Panc1 (cell line): ENCODE measurements around the gene ZNF775. TPM values are rescaled to one million over a fixed set of nuclear protein-coding genes. Genes with fewer than 3 reads are reported as not detected.
A peak's percentile ranks its signal among the peaks of the same experiment; 100 is the strongest.

ENCODE experiments used
- ATAC-seq: fragments of 200-7000 bp; cut with Tn5 transposase; 2 replicates; pipeline ENCODE4 v1.9.1; 2020; ENCODE audit warnings: mild to moderate bottlenecking, moderate library complexity
- BruUV-seq: library from RNA; stranded (reverse); fragments of 400-500 nt; replicated peaks from 2 replicates; lab custom pipeline; 2021; lab: Mats Ljungman, UMichigan
- CTCF ChIA-PET: fragments of 300-600 bp; sonication (Branson Sonifier 250); formaldehyde crosslinking; loops from one replicate; lab custom pipeline; 2022; ENCODE audit warnings: antibody characterized with exemption; lab: Charles Lee
- POLR2A ChIA-PET: fragments of 300-600 bp; sonication (Branson Sonifier 250); formaldehyde crosslinking; loops from one replicate; lab custom pipeline; 2022; ENCODE audit warnings: antibody characterized with exemption; lab: Charles Lee
- DNase-seq: peaks from one replicate; pipeline ENCODE4 v3.0.0-alpha.2; 2010; ENCODE audit warnings: low read depth, low spot score
- H3K27ac ChIP-seq: 2 replicates; pipeline ENCODE4 v1.5.1; 2011; ENCODE audit warnings: mild to moderate bottlenecking, low read length, inconsistent platforms
- H3K27me3 ChIP-seq: fragments of 200-500 bp; sonication (Bioruptor generic); 2 replicates; pipeline ENCODE4 v1.6.0; 2014; ENCODE audit warnings: low read length, inconsistent platforms; ENCODE audit not compliant: control insufficient read depth, insufficient read depth
- H3K36me3 ChIP-seq: fragments of 200-500 bp; sonication (Bioruptor generic); 2 replicates; pipeline ENCODE4 v1.5.1; 2014; ENCODE audit warnings: inconsistent platforms, mild to moderate bottlenecking, low read length, moderate library complexity; ENCODE audit not compliant: control insufficient read depth, insufficient read depth
- H3K4me1 ChIP-seq: 2 replicates; pipeline ENCODE4 v1.5.1; 2011; ENCODE audit warnings: inconsistent platforms, mild to moderate bottlenecking, low read length, moderate library complexity; ENCODE audit not compliant: control insufficient read depth, insufficient read depth
- H3K4me3 ChIP-seq, 2 experiments: 2 replicates each; pipeline ENCODE4 v1.5.1; 2011 to 2012; ENCODE audit warnings: low read depth in 2 of 2, low read length in 2 of 2, mild to moderate bottlenecking in 2 of 2, inconsistent platforms in 1 of 2, moderate library complexity in 1 of 2
- H3K9me3 ChIP-seq: fragments of 200-500 bp; sonication (Bioruptor generic); 2 replicates; pipeline ENCODE4 v1.5.1; 2014; ENCODE audit warnings: low read depth, mild to moderate bottlenecking, inconsistent platforms, low read length, moderate library complexity; ENCODE audit not compliant: control insufficient read depth, insufficient read depth
- CTCF ChIP-seq: fragments of 450-650 bp; IDR thresholded peaks from 2 replicates; pipeline ENCODE4 v1.5.1; 2017; ENCODE audit warnings: mild to moderate bottlenecking
- POLR2AphosphoS5 ChIP-seq: IDR thresholded peaks from 2 replicates; pipeline ENCODE4 v1.6.1; 2012; ENCODE audit warnings: mild to moderate bottlenecking, low read depth, low read length, moderate library complexity
- REST ChIP-seq, 2 experiments: IDR thresholded peaks; 2 replicates each; pipeline ENCODE4 v1.6.1; 2011 to 2012; ENCODE audit warnings: low read depth in 2 of 2, control low read depth in 1 of 2, low read length in 1 of 2, mild to moderate bottlenecking in 1 of 2, moderate library complexity in 1 of 2; ENCODE audit not compliant: insufficient read depth in 1 of 2
- SIN3A ChIP-seq: IDR thresholded peaks from 2 replicates; pipeline ENCODE4 v1.6.1; 2012; ENCODE audit warnings: low read depth, mild to moderate bottlenecking, low read length, moderate library complexity, borderline replicate concordance; ENCODE audit not compliant: insufficient read depth
- TCF7L2 ChIP-seq: IDR thresholded peaks from 2 replicates; pipeline ENCODE4 v1.6.1; 2011; ENCODE audit warnings: mild to moderate bottlenecking, low read depth, low read length, inconsistent platforms
- in situ Hi-C: cut with HindIII; loops from 2 replicates; pipeline ENCODE4 v1.10.0; 2016; ENCODE audit warnings: low sequenced_read_pairs, low pct_unique_long_range_greater_than_20kb
- intact Hi-C: fragments of 100-400 bp; cut with micrococcal nuclease; formaldehyde crosslinking; loops from one replicate; pipeline ENCODE4 v1.10.0; 2022; ENCODE audit not compliant: unreplicated experiment
- total RNA-seq: library from RNA; stranded (reverse); gene quantifications from one replicate; pipeline ENCODE4 v1.2.1, GENCODE V29; 2021; ENCODE audit not compliant: unreplicated experiment

Gene ZNF775
- total RNA-seq, 1 experiment from 2014 or later: 14.7 TPM

GRCh38 chr7:150400788-150401423 is 21.8 kb downstream of the ZNF775 start:
- in situ Hi-C loops: no loop called here

GRCh38 chr7:150401424-150401790 is 22.3 kb downstream of the ZNF775 start:
- H3K36me3 ChIP-seq: no peaks in the 10 kb centered on the region
- H3K9me3 ChIP-seq: no peaks in the 10 kb centered on the region
- H3K27me3 ChIP-seq: no peaks in the 10 kb centered on the region
- DNase-seq (no peak), ATAC-seq (no peak)
- H3K27ac ChIP-seq: peak overlapping the region; percentile 44; the same call in 1 of the 2 replicates
- TF ChIP-seq SIN3A (no peak), POLR2AphosphoS5 (no peak), REST (IDR thresholded peaks at IDR 0.05; ENCODE audit: insufficient read depth in 1 of 2, low read depth in 2 of 2, low read length in 1 of 2) (no peak), CTCF (no peak), TCF7L2 (no peak)
- H3K4me3 ChIP-seq: no peak overlapping the region
- CTCF ChIA-PET: no interaction called here
- POLR2A ChIA-PET: interaction anchor here (0.6 kb wide), 1 partner anchor 75 kb away, joined by 16 read pairs; no protein-coding TSS in a partner anchor
- H3K4me1 ChIP-seq: peaks cover 55% of the 10 kb centered on the region
- intact Hi-C loops: no loop called here
- BruUV-seq: no TSS peak
- in situ Hi-C loops: no loop called here

More at GRCh38 chr7:150400788-150401423, 21.8 kb downstream of the ZNF775 start:
- Histone ChIP-seq H3K36me3 (no peaks in the 10 kb centered on the region), H3K27me3 (no peaks in the 10 kb centered on the region), H3K27ac (peak overlapping the region; percentile 31), H3K4me1 (peaks cover 51% of the 10 kb centered on the region), H3K9me3 (no peaks in the 10 kb centered on the region), H3K4me3 (no peak overlapping the region)
- CTCF ChIA-PET: no interaction called here
- no TSS peak for BruUV-seq
- intact Hi-C loops: no loop called here
- no peak for DNase-seq
- POLR2A ChIA-PET: no interaction called here
- no peak for TF ChIP-seq REST (IDR thresholded peaks at IDR 0.05; ENCODE audit: insufficient read depth in 1 of 2, low read depth in 2 of 2, low read length in 1 of 2)
- TF ChIP-seq CTCF: no peak
- TF ChIP-seq POLR2AphosphoS5: no peak
- TF ChIP-seq SIN3A: no peak
- no peak for TF ChIP-seq TCF7L2
- ATAC-seq: no peak
